ENCODE data around the gene RNF146.
"Not testable (repeated sequence)": the region's sequence is repeated elsewhere in the genome, so short reads cannot be mapped to it uniquely, and the experiment has no call there.

The RNF146 gene

DNA sequence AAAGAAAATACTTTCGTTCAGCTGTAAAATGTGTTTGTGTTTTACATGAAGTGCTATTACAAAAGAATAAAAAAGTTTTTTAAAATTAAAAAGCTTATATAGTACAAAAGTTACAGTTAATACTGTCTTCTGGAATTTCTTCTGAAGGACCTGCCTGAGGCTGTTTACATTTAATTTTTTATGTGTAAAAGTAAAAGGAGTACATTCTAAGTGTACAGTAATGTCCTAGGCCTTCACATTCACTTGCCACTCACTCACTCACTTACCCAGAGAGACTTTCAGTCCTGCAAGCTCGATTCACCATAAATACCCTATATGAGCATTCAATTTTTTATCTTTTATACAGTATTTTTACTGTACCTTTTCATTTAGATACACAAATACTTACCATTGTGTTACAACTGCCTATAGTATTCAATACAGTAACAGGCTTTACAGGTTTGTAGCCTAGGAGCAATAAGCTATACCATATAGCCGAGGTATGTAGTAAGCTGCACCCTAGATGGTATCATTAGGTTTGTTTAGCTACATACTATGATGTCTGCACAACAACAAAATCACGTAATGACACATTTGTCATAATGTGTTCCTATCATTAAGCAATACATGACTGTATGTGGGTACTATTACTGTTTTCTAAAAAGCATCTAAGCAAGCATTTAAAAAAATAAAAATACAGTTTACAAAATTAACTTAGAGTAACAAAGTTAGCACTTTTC lies 33.0 kb downstream of the RNF146 start:
- Histone ChIP-seq H3K4me1 (ENCODE audit: insufficient read depth, low read length) (0 out of 2 replicates have a peak, but pooled peaks cover 5% of the 10 kb centered on the region), H3K36me3 (ENCODE audit: insufficient read depth, low read length) (peaks cover 7% of the 10 kb centered on the region), H3K9ac (ENCODE audit: low read depth, low read length) (no peak overlapping the region), H3K9me3 (ENCODE audit: control insufficient read depth, insufficient read depth, low read length) (peaks cover 4% of the 10 kb centered on the region)

GRCh38 chr6:127300411-127300810 lies 33.7 kb downstream of the RNF146 start:
- peaks cover 7% of the 10 kb centered on the region for H3K36me3 ChIP-seq (ENCODE audit: insufficient read depth, low read length)
- H3K9me3 ChIP-seq (ENCODE audit: control insufficient read depth, insufficient read depth, low read length) = peaks cover 4% of the 10 kb centered on the region
- no peak overlapping the region for H3K9ac ChIP-seq (ENCODE audit: low read depth, low read length)
- H3K4me1 ChIP-seq (ENCODE audit: insufficient read depth, low read length) = 0 out of 2 replicates have a peak, but pooled peaks cover 5% of the 10 kb centered on the region

GRCh38 chr6:127301199-127301700 lies 34.6 kb downstream of the RNF146 start:
- Histone ChIP-seq H3K4me1 (ENCODE audit: insufficient read depth, low read length) (0 out of 2 replicates have a peak, but pooled peaks cover 5% of the 10 kb centered on the region), H3K9ac (ENCODE audit: low read depth, low read length) (no peak overlapping the region), H3K36me3 (ENCODE audit: insufficient read depth, low read length) (peaks cover 7% of the 10 kb centered on the region), H3K9me3 (ENCODE audit: control insufficient read depth, insufficient read depth, low read length) (peaks cover 4% of the 10 kb centered on the region)

DNA sequence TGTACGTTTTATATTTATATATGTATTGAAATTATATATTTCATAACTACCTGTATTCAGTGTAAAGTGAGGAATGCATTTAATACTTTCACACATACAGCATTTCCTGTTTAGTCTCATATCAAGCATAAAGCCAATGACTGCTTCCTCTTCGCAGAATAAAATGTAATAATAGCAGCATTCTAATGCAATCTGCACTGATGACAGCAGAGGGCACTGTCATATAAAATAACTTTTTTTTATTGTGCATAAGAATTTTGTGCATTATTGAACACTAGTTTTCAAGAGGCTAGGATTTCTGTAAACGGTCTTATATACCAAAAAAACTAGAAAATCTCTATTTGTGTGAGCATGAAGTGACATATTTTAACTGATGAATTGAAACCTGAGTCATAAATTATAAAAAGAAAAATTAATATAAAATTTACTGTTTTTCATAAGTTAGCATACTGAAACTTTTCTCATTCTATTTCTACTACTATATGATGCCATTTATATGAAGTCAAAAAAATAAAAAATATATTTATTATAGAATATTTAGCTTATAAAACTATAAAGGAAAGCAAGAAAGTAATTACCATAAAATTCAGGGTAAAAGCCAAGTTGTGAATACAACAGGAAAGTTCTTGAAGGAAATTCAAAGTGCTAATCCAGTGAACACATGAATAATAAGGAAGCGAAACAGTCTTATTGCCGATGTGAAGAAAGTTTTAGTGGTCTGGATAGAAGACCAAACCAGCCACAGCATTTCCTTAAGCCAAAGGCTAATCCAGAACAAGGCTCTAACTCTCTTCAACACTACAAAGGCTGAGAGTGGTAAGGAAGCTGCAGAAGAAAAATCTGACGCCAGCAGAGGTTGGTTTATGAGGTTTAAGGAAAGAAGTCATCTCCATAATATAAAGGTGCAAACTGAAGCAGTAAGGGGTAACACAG lies 36.3 kb downstream of the RNF146 start:
- H3K9ac ChIP-seq (ENCODE audit: low read depth, low read length) = no peak overlapping the region
- peaks cover 7% of the 10 kb centered on the region for H3K36me3 ChIP-seq (ENCODE audit: insufficient read depth, low read length)
- peaks cover 4% of the 10 kb centered on the region for H3K9me3 ChIP-seq (ENCODE audit: control insufficient read depth, insufficient read depth, low read length)
- 0 out of 2 replicates have a peak, but pooled peaks cover 5% of the 10 kb centered on the region for H3K4me1 ChIP-seq (ENCODE audit: insufficient read depth, low read length)

DNA sequence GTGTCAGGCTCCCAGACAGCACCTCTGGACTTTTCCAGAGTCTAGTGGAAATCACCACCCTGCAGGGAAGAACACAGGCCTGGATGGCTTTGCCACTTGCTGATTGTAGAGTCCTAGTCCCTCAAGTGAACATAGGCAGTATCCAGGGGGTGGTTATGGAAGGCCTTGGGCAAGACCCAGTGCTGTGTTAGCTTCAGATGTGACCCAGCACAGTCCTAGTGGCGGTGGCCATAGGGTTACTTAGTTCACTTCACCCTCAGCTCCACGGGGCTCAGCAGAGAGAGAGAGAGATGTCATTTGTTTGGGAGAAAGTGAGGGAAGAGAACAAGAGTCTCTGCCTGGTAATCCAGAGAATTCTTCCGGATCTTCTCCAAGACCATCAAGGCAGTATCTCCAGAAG lies 37.3 kb downstream of the RNF146 start:
- 0 out of 2 replicates have a peak, but pooled peaks cover 5% of the 10 kb centered on the region for H3K4me1 ChIP-seq (ENCODE audit: insufficient read depth, low read length)
- no peaks in the 10 kb centered on the region; the same call in 1 of the 2 replicates for H3K9me3 ChIP-seq (ENCODE audit: control insufficient read depth, insufficient read depth, low read length)
- H3K36me3 ChIP-seq (ENCODE audit: insufficient read depth, low read length) = peaks cover 7% of the 10 kb centered on the region
- H3K9ac ChIP-seq (ENCODE audit: low read depth, low read length) = no peak overlapping the region

DNA sequence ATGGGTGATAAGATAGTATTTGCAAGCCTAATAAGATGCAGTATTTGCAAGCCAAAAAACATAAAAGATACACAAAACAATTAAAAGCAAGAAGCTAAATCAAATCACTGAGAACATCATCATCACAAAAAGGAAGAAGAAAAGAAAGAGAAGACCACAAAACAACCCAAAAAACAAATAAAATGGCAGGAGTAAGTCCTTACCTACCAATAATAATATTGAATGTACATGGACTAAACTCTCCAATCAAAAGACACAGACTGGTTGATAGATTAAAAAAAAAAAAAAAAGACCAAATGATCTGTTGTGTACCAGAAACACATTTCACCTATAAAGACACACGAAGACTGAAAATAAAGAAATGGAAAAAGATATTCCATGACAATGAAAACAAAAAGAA lies 39.1 kb downstream of the RNF146 start:
- H3K36me3 ChIP-seq (ENCODE audit: insufficient read depth, low read length) = no peaks in the 10 kb centered on the region; the same call in 1 of the 2 replicates
- no peaks in the 10 kb centered on the region; the same call in 1 of the 2 replicates for H3K9me3 ChIP-seq (ENCODE audit: control insufficient read depth, insufficient read depth, low read length)
- no peaks in the 10 kb centered on the region for H3K4me1 ChIP-seq (ENCODE audit: insufficient read depth, low read length)
- H3K9ac ChIP-seq (ENCODE audit: low read depth, low read length) = no peak overlapping the region

GRCh38 chr6:127317388-127318128 lies 50.9 kb downstream of the RNF146 start:
- H3K9ac ChIP-seq (ENCODE audit: low read depth, low read length) = no peak overlapping the region
- no peaks in the 10 kb centered on the region; the same call in 1 of the 2 replicates for H3K36me3 ChIP-seq (ENCODE audit: insufficient read depth, low read length)
- H3K9me3 ChIP-seq (ENCODE audit: control insufficient read depth, insufficient read depth, low read length) = no peaks in the 10 kb centered on the region
- H3K4me1 ChIP-seq (ENCODE audit: insufficient read depth, low read length) = no peaks in the 10 kb centered on the region

DNA sequence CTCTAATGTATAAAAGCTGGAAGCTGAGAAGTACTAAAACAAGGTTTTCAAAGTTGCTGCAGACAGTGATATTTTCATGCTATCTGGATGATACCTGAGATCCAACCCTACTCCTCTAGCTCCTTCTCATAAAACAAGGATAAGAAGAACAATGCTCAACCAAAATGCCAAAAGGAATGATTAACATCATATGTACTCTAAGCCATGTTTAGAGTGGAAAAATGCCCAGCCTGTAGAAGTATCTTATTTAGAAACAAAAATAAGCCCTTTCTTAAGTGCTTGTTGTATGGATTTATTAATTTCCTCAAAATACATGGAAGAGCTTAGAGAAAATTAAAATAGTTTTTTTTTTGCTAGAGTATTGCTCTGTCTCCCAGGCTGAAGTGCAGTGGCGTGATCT lies 53.0 kb downstream of the RNF146 start:
- no peaks in the 10 kb centered on the region; the same call in 1 of the 2 replicates for H3K36me3 ChIP-seq (ENCODE audit: insufficient read depth, low read length)
- H3K9me3 ChIP-seq (ENCODE audit: control insufficient read depth, insufficient read depth, low read length) = no peaks in the 10 kb centered on the region
- H3K9ac ChIP-seq (ENCODE audit: low read depth, low read length) = no peak overlapping the region
- H3K4me1 ChIP-seq (ENCODE audit: insufficient read depth, low read length) = no peaks in the 10 kb centered on the region

- peaks cover 6% of the 10 kb centered on the region; the same call in 1 of the 2 replicates for H3K36me3 ChIP-seq (ENCODE audit: insufficient read depth, low read length)
- no peaks in the 10 kb centered on the region for H3K9me3 ChIP-seq (ENCODE audit: control insufficient read depth, insufficient read depth, low read length)
- H3K9ac ChIP-seq (ENCODE audit: low read depth, low read length) = no peak overlapping the region
- H3K4me1 ChIP-seq (ENCODE audit: insufficient read depth, low read length) = peaks cover 30% of the 10 kb centered on the region
Measured at GRCh38 chr6:127328043-127328609, 61.5 kb downstream of the RNF146 start.

DNA sequence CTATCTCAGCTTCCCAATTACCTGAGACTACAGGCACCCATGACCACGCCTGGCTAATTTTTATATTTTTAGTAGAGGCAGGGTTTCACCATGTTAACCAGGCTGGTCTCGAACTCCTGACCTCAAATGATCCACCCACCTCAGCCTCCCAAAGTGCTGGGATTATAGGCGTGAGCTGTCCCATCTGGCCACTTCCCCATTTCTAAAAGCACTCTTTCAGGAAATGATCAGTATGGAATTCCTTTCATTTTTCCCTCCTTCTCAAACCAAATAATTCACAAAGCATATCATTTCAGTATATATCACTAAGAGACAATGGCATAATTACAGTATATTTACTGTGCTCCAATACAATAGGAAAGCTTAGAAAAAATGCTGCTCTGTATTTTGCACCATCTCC lies 64.6 kb downstream of the RNF146 start:
- peaks cover 36% of the 10 kb centered on the region for H3K4me1 ChIP-seq (ENCODE audit: insufficient read depth, low read length)
- H3K9me3 ChIP-seq (ENCODE audit: control insufficient read depth, insufficient read depth, low read length); H3K36me3 ChIP-seq (ENCODE audit: insufficient read depth, low read length); H3K9ac ChIP-seq (ENCODE audit: low read depth, low read length): not testable (repeated sequence)

DNA sequence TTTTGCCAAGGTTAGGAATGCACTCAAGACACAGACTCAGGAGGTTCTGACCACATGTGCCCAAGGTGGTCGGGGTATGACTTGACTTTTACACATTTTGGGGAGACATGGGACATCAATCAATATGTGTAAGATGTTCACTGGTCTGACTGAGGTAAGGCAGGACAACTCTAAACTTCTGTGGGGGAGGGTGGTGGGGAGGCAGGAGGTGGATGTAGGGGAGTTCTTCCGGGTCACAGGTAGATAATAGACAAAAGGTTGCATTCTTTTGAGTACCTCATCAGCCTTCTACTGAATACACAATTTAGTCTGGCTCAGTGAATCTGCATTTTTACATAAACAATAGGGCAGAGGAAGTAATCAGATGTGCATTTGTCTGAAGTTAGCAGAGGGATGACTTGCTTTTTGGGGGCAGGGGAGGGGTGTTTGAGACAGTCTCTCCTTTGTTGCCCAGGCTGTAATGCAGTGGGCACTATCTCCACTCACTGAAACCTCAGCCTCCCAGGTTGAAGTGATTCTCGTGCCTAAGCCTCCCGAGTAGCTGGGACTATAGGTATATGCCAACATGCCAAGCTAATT lies 65.8 kb downstream of the RNF146 start:
- no peaks in the 10 kb centered on the region for H3K9me3 ChIP-seq (ENCODE audit: control insufficient read depth, insufficient read depth, low read length)
- H3K9ac ChIP-seq (ENCODE audit: low read depth, low read length) = no peak overlapping the region
- H3K4me1 ChIP-seq (ENCODE audit: insufficient read depth, low read length) = peaks cover 39% of the 10 kb centered on the region
- no peaks in the 10 kb centered on the region; the same call in 1 of the 2 replicates for H3K36me3 ChIP-seq (ENCODE audit: insufficient read depth, low read length)

Data from ES-I3 (cell line).